HG02610 (cell line): ENCODE data around the gene OR6Y1.

Experiments used
- ATAC-seq: cut with Tn5 transposase; IDR thresholded peaks from one replicate; pipeline ENCODE4 v1.9.1; 2021; ENCODE audit warnings: mild to moderate bottlenecking, moderate library complexity; ENCODE audit not compliant: unreplicated experiment

The OR6Y1 gene

DNA sequence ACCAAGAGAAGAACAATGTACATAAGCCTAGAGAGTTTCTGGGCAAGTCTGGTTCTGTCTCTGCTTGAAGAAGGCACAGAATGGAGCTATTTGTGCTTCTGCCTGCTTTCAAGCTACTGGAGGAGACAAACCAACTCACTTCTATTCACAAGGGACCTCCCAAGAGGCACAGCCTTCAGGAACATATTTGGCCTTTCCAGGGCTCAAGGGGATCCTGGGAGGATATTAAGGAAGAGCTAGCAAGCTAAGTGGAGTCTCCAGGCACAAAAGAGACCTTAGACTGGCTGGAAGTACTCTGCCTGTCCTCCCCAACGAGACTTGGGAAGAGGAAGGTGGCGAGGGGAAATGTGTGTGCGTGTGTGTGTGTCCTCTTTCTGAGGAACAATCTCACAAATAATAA lies at the start of gene OR6Y1:
Gene OR6Y1 (minus strand): TSS at position 54 of the 400 bp plus-strand sequence. CDS start 6,300 bp downstream, outside the sequence.
- ATAC-seq: no peak

- ATAC-seq: no peak
Measured at GRCh38 chr1:158600735-158601134, 46.5 kb upstream of the OR6Y1 start.

DNA sequence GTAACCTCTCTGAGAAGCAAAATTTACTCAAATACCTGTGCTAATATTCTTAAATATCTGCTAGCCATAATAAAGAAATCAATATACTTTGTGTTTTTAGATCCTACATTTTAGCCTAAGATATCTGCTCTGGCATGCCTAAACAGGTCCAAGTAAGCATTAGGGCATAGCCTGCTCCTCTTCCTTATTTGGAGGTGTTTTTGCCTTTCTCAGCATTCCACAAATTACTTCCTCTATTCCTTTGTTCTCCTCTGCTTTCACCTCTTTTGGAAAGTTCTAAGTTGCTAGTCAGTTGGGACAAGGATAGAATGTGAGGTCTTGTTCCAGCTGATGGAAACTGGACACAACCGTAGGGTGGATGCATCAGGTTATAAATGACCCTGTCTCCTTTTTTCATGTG lies 32.7 kb upstream of the OR6Y1 start:
- ATAC-seq: no peak

DNA sequence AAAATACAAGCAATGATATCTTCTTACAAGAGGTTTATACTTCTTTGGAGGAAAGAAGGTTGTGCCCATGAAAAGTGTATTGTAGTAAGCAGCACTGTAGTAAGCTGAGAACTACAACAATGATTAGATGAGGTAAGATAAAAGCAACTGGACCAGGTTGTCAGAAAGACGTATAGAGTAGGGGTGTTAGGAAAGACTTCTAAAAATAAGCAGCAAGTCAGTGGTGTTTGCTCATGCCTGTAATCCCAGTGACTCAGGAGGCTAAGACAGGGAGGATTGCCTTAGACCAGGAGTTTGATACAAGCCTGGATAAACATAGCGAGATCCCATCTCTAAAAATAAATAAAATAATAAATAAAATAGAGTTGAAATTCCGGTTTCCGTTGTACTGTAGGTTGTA lies 29.8 kb upstream of the OR6Y1 start:
- no peak for ATAC-seq

GRCh38 chr1:158579733-158580132 lies 25.5 kb upstream of the OR6Y1 start, which contains the start of gene OR10X1:
TSS of gene OR10X1 (minus strand) at chr1:158579899. CDS start at chr1:158579899, 0 bp downstream.
- no peak for ATAC-seq

GRCh38 chr1:158577561-158577960 lies 23.4 kb upstream of the OR6Y1 start:
- no peak for ATAC-seq

- ATAC-seq: no peak
Measured at GRCh38 chr1:158572226-158572625, 18.0 kb upstream of the OR6Y1 start.

DNA sequence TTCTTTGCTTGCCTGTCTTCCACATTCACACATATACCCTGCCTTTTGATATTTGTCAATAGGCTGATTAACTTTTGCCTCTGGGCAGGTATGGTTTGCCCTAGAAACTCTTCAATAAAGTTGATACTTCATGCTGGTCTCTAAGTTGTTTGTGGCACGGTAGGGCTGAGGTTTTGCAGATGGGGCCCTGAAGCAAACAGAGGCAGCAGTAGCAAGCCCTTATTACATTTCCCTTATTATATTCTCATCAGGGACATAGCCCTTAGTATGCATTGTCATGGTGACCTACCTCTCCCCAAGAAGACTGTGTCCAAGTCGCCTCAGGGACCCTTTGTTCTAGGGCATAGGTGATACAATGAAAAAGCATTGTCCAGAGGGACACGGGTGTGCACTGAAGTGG lies 16.3 kb upstream of the OR6Y1 start, which contains the start of gene OR6P1:
Gene OR6P1 (minus strand): TSS at position 101 of the 400 bp plus-strand sequence. CDS start 6,976 bp downstream, outside the sequence.
- ATAC-seq: no peak

GRCh38 chr1:158564608-158565007 lies 10.4 kb upstream of the OR6Y1 start:
- ATAC-seq: no peak

- ATAC-seq: no peak
Measured at GRCh38 chr1:158563853-158564252, 9.6 kb upstream of the OR6Y1 start.

DNA sequence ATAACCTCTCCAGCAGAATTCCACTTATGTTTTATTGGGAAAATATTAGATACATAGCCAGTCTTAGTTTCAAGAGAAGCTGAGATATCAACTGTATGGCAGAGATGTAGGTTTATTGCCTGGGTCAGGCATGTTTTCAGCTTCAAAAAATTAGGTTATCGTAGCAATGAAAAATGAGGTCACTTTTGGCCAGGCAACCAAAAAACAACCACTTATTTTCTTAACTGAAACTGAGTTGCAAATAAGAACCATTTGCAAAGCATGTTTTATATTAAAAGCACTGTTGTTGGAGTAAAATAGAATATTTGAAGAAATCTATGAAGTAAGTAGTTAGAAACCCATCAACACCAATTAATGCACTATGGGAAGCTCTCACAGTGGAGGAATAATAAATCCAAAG lies 5.5 kb upstream of the OR6Y1 start:
- no peak for ATAC-seq

DNA sequence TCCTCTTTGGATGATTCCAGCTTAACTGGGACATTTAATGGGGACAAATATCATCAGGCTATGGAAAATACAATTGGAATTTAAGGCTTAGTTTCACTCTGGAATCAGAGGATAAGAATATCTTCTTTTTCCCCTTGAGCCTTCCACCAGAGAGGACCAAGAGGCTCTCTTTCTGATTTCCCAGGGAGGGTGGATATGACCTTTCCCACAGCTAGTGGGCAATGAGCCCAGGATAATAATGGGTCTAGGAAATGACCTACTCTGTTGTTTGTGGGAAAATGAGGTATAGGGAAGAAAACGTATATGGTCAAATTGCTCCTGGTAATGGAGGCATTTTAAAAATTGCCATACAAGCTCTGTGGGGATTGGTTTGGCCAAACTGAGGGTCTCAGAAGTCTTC lies 1.9 kb downstream of the OR6Y1 start:
- ATAC-seq: no peak

DNA sequence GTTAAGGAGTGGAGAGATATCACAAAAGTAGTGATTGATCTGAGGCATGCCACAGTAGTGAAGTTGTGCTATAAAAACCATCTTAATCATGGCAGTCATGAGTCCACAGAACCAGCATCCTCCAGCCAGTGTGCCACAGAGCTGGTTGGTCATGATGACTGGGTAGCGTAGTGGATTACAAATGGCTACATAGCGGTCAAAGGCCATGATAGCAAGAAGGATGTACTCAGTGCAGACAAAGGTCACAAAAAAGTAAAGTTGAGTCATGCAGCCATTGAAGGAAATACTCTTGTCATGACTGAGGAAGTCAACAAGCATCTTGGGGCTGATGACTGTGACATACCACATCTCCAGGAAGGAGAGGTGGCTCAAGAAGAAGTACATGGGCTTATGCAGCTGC lies 6.7 kb downstream of the OR6Y1 start:
- no peak for ATAC-seq

DNA sequence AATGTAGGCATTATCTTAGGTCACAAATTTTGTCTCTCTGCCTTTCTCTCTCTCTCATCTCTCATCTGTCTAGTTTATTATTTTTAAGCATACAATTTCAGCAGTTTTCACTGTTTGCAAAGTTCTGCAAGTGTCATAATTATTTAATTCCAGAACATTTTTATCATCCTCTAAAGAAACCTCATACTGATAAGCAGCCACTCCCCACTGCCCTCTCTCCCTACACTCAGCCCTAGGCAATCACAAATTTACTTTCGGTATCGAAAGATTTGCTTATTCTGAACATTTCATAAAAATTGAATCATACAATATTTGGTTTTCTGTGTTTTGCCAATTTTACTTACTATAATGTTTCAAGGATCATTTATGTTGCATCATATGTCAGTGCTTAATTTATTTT lies 16.6 kb downstream of the OR6Y1 start:
- no peak for ATAC-seq

DNA sequence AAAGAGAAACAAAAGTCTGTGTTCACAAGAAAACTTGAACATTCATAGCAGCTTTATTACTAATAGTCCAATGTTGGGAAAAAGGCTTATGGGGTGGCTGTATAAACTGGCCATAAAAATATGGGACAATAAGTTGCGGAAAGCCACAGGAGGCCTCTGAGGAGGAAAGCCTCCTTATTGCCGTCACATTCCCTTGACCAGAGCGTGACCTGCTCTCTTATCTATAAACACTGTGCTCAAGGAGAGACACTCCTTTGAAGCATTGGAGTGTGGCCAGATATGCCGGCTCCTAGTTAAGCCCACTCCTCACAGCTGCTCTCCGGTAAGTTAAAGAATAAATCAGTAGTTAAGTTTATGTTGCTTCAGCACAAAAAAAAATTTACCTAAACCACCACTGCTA lies 19.7 kb downstream of the OR6Y1 start:
- ATAC-seq: no peak

DNA sequence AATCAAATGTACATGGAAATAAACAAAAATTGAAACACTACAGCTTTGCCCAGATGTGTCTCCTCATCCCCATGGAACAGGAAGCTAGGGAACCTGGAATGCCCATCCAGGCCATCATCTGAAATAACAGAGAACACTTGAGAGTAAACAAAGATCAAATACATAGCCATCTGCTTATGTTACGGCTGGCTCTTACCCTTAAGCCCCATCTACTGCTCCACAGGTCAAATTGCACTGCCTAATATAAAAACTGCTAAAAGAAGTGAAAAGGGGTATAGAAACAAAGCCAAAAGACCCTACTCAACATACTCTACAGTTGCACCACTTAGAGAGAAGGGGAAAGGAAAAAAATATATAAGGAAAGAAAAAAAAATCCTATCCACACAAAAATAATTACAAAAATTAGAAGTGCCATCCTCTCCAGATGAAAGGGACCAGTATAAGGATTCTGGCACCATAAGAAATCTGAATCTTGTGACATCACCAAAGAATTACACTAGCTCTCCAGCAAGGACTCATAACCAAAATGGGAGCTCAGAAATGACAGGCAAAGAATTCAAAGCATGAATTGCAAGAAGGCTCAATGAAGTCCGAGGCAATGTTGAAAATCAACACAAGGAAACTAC lies 26.9 kb downstream of the OR6Y1 start:
- no peak for ATAC-seq

DNA sequence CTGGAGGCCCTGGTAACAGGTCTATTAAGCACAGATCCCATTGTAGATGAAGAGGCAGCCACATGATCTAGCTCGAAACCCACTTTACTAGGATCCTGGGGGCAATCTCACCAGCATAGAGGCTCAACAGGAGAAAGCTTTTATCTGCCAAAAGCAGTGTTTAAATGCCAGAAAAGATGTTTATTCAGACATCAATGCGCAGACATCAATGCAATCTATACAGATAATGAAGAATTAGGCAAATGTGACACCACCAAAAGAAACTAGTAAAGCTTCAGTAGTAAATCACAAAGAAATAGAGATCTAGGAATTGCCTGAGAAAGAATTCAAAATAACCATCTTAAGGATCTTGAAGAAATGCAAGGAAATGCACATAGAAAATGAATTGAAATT lies 32.5 kb downstream of the OR6Y1 start:
- no peak for ATAC-seq

- ATAC-seq: no peak
Measured at GRCh38 chr1:158520955-158521665, 33.1 kb downstream of the OR6Y1 start.

- ATAC-seq: no peak
Measured at GRCh38 chr1:158520021-158520420, 34.2 kb downstream of the OR6Y1 start.

DNA sequence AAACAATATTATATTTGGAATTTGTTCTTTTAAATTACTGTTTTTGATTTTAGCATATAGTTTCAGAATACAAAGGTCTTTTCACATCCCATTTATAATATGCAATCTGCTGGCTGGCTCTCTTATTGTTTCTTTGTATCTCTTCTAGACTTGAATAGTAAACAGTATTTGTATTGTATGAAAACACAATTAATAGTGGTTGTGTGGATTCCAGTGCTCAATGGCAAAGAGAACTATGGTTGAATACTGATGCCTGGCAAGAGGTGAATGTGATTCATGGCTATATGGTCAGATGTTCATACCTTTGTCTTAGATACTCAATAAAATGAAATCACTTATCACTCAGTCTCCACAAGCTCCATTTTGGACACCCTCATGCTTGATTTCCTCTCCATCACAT lies 37.2 kb downstream of the OR6Y1 start:
- no peak for ATAC-seq

DNA sequence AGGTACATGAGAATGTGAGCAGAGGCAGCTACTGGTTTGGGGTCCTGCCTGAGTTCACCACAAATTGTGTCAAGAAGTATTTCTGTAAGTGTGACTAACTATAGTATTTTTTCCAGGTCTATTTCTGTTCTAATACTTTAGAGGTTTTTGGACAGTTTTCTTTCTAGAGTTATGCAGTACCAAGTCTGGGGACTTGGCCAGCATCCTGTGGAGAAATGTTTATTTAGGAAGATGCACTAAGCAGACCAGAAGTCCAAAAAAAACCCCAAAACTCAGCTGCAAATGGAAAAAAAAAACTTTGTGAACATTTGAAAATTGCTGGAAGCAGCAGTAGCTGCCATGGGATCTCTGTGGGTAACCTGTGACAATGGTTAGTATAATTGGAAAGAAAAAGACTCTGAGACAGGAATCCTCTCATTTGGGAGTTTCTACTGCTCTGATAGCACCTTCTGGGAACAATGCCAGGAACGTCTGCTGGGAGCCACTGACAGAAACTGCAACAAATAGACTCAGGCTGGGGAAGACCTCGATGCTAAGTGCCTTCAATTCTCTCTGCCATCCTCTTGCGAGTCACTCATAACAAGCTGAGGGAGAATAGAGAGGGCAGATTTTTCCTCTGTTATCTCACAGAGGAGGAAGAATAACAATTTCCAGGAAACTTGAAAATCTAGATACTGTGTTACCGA lies 44.6 kb downstream of the OR6Y1 start:
- no peak for ATAC-seq

GRCh38 chr1:158507511-158507910 lies 46.7 kb downstream of the OR6Y1 start:
- no peak for ATAC-seq
